CD1c-positive myeloid dendritic cell (primary cell): ENCODE data around the gene S100A3.
"Not testable (repeated sequence)": the region's sequence is repeated elsewhere in the genome, so short reads cannot be mapped to it uniquely, and the experiment has no call there.

Experiments
- DNase-seq: peaks from one replicate; pipeline ENCODE4 v3.0.0-alpha.2; 2016; ENCODE audit errors: extremely low spot score

S100A3 gene

GRCh38 chr1:153534925-153535241 lies 14.2 kb downstream of the S100A3 start:
- DNase-seq = no peak

DNA sequence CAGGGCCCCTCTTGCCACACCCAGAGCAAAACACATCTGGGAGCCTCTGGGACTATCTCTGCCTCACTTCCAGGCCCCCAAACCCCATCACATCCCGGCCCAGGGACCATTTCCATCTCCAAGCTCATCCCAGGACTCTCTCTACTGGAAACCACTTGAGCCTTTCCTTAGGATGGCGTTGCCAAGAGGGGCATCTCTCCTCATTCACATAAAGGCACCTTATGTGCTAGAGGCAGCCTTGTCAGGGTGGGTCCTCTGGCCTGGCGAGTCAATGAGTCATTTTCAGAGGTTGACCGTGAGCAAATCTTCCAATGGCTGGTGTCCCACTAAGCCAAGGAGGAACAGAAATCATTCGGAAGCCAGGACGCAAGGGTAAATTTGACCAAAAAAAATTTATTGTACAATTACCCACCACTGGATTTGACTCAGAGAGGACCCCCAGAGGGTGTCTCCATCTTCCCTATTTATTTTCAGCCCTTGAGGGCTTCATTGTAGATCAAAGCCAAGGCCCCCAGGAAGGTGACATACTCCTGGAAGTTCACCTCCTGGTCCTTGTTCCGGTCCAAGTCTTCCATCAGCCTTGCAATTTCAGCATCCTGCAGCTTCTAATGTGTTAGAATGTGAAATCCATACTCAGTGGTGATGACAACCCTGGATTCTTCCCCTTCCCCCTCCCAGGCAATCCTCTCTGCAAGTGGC lies 14.7 kb downstream of the S100A3 start:
- no peak for DNase-seq

- no peak for DNase-seq
These were observed 15.3 kb downstream of the S100A3 start for GRCh38 chr1:153533689-153534201.

DNA sequence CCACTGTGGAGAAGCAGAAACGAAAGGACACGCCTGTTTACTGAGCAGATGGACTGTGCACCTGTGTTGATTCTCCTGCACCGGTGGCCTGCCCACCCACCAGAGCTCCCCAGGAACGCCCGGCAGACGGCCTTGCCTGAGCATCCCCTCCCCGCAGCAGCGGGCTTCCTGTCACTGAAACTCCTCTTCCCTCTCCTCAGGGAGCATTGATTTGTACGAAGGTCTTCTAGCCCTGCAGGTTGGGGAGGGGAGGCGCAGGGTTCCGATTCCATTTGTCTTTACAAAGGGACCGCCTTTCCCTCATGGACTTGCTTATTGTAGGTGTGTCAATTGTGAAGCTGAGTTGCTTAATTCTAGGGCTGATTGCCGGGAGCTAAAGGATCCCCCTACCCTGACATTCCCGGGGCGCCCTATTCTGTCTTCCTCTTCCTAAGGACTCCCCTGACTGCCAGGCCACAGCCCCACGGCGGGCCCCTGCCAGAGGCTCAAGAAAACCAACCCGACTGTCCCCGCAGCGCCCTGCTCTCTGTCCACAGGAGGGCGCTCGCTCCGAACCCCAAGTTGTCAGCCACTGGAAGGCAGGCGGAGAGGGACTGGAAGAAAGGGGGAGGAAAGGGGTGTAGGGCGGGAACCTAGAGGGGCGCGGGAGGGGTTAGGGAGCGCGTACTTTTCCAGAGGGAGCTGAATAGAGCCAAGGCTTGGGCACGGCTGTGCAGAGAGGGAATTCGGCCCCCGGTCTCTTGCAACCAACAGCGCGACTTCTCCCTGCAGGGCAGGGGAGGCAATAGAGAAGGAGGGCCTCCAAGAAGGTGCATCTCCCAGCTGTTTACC lies 16.1 kb downstream of the S100A3 start:
- peak; percentile 84 for DNase-seq

- no peak for DNase-seq
These were observed 16.9 kb downstream of the S100A3 start for GRCh38 chr1:153532181-153532580.

GRCh38 chr1:153531638-153532037 lies 17.4 kb downstream of the S100A3 start:
- no peak for DNase-seq

GRCh38 chr1:153527683-153528040 lies 21.4 kb downstream of the S100A3 start:
- no peak for DNase-seq

- no peak for DNase-seq
These were observed 21.9 kb downstream of the S100A3 start for GRCh38 chr1:153527023-153527682.

DNA sequence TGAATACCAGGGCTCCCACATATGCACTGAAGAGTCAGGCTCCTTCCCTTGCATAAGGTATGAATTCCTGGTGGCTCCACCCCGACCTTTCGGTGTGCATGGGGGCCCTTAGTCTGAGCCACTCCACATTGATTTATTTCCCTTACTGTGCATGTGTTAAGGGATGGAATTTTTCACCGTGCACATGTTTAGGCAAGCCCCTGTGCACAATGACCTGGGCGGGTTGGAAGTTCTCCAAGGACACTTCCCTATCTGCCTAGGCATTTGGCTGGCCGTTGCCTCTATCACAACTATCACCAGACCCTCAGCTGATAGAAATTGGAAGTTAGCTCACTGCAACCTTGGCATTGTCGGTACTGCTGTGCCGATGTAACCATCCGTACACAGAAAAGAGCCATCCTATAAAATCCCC lies 22.9 kb downstream of the S100A3 start:
- peak; percentile 36 for DNase-seq

DNA sequence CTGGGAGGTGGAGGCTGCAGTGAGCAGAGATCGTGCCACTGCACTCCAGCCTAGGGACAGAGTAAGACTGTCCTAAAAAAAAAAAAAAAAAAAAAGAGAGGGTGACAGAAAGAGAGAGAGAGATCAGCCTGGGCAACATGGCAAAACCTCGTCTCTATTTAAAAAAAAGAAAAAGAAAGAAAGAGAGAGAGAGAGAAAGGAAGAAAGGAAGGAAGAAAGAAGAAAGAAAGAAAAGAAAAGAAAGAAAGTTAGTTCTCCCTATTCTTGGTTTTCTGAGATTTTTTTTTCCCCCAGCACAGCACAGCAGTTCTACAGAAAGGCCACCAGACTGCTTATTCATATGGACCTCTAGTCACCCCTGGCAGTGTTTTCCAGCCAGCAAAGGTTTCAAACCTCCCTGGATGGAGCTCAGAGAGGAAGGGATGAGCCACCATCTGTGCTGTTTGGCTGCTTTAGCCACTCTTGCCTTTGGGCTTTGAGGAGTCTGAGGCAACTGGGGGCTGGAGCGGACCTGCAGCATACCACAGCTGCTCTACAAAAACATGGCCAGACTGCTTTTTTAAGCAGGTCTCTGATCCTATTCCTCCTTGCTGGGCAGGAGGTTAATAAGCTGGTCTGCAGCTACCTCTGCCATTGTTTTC lies 23.9 kb downstream of the S100A3 start:
- DNase-seq = no peak

GRCh38 chr1:153522353-153523048 lies 26.6 kb downstream of the S100A3 start:
- not testable (repeated sequence) for DNase-seq

GRCh38 chr1:153521808-153522207 lies 27.2 kb downstream of the S100A3 start:
- DNase-seq = not testable (repeated sequence)

GRCh38 chr1:153520818-153521476 lies 28.1 kb downstream of the S100A3 start:
- DNase-seq = no peak

DNA sequence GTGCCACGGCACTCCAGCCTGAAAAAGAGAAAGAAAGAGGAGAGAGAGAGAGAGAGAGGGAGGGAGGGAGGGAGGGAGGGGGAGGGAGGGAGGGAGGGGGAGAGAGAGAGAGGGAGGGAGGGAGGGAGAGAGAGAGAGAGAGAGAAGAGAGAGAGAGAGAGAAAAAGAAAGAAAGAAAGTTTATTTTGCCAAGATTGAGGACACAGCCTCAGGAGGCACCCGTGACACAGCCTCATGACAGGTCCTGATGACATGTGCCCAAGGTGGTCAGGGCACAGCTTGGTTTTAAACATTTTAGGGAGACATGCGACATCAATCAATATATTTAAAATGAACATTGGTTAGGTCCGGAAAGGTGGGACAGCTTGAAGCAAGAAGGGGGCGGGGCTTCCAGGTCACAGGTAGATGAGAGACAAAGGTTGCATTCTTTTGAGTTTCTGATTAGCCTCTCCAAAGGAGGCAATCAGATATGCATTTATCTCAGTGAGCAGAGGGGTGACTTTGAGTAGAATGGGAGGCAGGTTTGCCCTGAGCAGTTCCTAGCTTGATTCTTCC lies 28.8 kb downstream of the S100A3 start:
- not testable (repeated sequence) for DNase-seq

DNA sequence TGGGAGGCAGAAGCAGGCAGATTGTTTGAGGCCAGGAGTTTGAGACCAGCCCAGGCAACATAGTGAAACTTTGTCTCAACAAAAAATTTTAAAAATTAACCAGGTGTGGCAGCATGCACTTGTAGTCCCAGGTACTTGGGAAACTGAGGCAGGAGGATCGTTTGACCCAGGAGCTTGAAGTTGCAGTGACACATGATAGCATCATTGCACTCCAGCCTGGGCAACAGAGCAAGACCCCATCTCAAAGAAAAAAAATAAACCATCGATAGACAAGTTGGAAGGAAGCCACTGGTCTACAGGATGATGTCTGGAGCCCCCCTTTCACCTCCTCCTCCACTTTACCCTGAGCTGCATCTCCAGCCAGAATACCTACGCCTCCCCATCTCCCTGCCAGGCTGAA lies 29.8 kb downstream of the S100A3 start:
- no peak for DNase-seq

- DNase-seq = peak; percentile 40
These were observed 33.3 kb downstream of the S100A3 start for GRCh38 chr1:153515504-153516394.

- DNase-seq = no peak
These were observed 35.4 kb downstream of the S100A3 start for GRCh38 chr1:153513666-153514065.

DNA sequence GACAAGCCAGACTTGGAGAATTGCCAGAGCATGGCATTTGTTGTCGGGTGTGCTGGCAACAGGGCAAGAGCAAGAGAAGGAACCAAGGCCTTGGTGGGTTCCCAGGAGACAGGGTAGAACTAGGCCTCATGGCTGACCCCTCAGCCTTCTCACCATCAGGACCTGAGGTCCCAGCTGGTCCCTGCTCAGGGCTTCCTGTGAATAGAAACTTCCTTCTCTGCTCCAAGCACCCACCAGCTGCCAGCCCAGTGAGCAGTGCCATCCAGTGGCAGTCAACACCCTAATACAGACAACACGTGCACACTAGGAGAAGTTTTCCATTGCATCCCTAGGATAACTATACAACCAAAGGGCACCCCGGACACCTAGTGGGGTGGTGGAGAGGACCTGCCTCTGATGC lies 36.0 kb downstream of the S100A3 start:
- DNase-seq = no peak

- DNase-seq = peak; percentile 77
These were observed 38.1 kb downstream of the S100A3 start for GRCh38 chr1:153510984-153511410.
